ENCODE data around the gene LIPE. TPM values are rescaled to one million over a fixed set of nuclear protein-coding genes. Genes with fewer than 3 reads are reported as not detected.
A peak's percentile ranks its signal among the peaks of the same experiment; 100 is the strongest.

The LIPE gene
- total and polyA plus RNA-seq, 2 experiments from 2014 or later, result 5.8 to 10.9 TPM

GRCh38 chr19:42471554-42472249, 44.5 kb upstream of the LIPE start:
- H2AFZ ChIP-seq, result no peak overlapping the region
- TF ChIP-seq REST (IDR thresholded peaks at IDR 0.05; ENCODE audit: unreplicated experiment) (no peak), ZNF462 (CRISPR knock-in tag; IDR thresholded peaks at IDR 0.05) (peak; percentile 60), CREB1 (CRISPR knock-in tag; IDR thresholded peaks at IDR 0.05; ENCODE audit: low read depth) (no peak)
- H3F3A ChIP-seq (replicated peaks; ENCODE audit: low read depth), result peaks cover 16% of the 10 kb centered on the region
- H3K4me3 Mint-ChIP-seq, result no peak overlapping the region
- H3K36me3 Mint-ChIP-seq (ENCODE audit: low read depth), result no peaks in the 10 kb centered on the region
- no peaks in the 10 kb centered on the region for H3K9me3 Mint-ChIP-seq
- H3K27ac ChIP-seq (ENCODE audit: low read depth), result peak overlapping the region; percentile 64
- peak overlapping the region; percentile 28 for H3K4me2 ChIP-seq
- H3K27me3 Mint-ChIP-seq (ENCODE audit: insufficient read depth, low read depth, poor library complexity), result peaks cover 5% of the 10 kb centered on the region
- H3K27me3 ChIP-seq (ENCODE audit: insufficient read depth), result no peaks in the 10 kb centered on the region
- H3K4me3 ChIP-seq, result no peak overlapping the region
- peaks cover 61% of the 10 kb centered on the region for H3K4me1 Mint-ChIP-seq
- ATAC-seq (peak; percentile 58), DNase-seq (ENCODE audit: low spot score) (peak; percentile 60)
- H3K4me1 ChIP-seq (ENCODE audit: insufficient read depth), result peaks cover 55% of the 10 kb centered on the region
- no peaks in the 10 kb centered on the region for H4K20me1 ChIP-seq (replicated peaks; ENCODE audit: insufficient read depth)
- no peaks in the 10 kb centered on the region for H3K9me2 ChIP-seq (ENCODE audit: insufficient read depth)
- no peaks in the 10 kb centered on the region for H3K79me2 ChIP-seq (replicated peaks; ENCODE audit: insufficient read depth)
- no peaks in the 10 kb centered on the region for H3K36me3 ChIP-seq (ENCODE audit: insufficient read depth)
- peak overlapping the region; percentile 64 for H3K27ac Mint-ChIP-seq

All from GM23338 (cell line).